GM10266 (cell line): Measurements from ENCODE around the gene C1orf21.

ENCODE experiments used
- DNase-seq: peaks from one replicate; pipeline ENCODE4 v3.0.0; 2012; ENCODE audit errors: extremely low spot score
- TF ChIP-seq, protein P1 (sequence below): IDR thresholded peaks from 2 replicates; pipeline ENCODE4 v1.5.1; 2012; ENCODE audit warnings: mild to moderate bottlenecking, low read depth; ENCODE audit not compliant: control insufficient read depth, insufficient read depth; ENCODE audit errors: missing control alignments

Gene C1orf21

DNA sequence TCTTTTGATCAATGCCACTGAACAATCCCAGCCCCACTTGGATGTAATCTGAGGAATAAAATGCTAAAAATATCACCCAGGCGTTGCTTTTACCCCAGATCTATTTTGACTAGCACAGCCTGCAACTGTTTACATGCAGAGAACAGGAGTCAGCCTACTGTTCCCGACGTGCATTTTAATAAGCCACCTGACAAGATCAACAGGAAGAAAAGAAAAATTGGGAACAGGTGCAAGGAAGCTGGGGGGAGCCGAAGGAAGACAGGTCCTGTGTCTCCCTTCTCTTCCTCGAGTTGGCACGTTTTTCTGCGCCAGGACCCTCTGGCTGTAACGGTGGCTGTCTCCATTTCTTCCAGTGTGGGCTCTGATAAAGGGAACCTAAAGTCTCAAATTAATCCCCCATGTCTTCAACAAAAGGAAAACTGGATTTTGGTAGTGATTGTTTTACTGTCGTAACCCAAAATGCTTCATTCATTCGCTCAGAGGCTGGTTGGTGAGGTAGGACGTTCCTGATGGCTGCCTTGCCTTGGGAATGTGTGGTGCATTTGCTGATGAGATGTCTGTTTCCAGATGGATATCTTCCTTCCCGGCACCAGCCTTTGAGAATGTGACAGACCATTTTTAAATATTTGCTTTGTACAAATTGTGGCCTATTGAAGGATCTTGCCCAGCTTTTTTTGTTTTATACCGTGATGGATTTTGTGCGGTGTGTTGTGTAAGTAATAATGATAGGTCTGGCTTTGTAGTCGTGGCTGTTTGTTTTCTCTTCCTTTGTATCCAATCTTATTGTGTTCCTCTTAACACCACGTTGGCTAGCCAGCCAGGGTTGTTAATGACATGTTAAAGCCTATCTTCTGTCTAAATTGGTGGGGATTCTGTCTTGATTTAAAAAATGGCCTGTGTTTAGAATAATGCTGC is 117.5 kb downstream of the C1orf21 start:
- DNase-seq, result no peak
- TF ChIP-seq, protein P1, sequence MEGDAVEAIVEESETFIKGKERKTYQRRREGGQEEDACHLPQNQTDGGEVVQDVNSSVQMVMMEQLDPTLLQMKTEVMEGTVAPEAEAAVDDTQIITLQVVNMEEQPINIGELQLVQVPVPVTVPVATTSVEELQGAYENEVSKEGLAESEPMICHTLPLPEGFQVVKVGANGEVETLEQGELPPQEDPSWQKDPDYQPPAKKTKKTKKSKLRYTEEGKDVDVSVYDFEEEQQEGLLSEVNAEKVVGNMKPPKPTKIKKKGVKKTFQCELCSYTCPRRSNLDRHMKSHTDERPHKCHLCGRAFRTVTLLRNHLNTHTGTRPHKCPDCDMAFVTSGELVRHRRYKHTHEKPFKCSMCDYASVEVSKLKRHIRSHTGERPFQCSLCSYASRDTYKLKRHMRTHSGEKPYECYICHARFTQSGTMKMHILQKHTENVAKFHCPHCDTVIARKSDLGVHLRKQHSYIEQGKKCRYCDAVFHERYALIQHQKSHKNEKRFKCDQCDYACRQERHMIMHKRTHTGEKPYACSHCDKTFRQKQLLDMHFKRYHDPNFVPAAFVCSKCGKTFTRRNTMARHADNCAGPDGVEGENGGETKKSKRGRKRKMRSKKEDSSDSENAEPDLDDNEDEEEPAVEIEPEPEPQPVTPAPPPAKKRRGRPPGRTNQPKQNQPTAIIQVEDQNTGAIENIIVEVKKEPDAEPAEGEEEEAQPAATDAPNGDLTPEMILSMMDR, result no peak

GRCh38 chr1:184504955-184505338 is 118.1 kb downstream of the C1orf21 start:
- TF ChIP-seq, protein P1, result no peak
- no peak for DNase-seq

DNA sequence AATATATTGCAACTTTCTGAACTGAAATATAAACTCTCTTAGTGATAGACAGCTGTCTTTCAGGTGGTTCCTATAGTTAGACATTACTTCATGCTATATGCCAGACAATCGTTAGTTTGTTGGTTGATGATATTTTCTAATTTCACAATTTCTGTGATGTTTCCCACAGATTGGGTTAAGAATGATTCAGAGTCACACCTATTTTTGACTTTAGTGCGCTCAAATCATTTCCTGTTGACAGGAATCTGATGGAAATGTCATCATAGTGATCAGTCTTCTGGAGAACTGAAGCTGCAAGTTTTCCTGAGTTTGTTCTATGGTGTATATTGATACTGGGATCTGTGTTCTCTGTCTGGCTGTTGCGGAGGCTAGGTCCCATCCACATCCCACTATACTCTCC is 119.7 kb downstream of the C1orf21 start:
- no peak for DNase-seq
- TF ChIP-seq, protein P1, result no peak

GRCh38 chr1:184507165-184507564 is 120.3 kb downstream of the C1orf21 start:
- TF ChIP-seq, protein P1, result no peak
- DNase-seq, result no peak

DNA sequence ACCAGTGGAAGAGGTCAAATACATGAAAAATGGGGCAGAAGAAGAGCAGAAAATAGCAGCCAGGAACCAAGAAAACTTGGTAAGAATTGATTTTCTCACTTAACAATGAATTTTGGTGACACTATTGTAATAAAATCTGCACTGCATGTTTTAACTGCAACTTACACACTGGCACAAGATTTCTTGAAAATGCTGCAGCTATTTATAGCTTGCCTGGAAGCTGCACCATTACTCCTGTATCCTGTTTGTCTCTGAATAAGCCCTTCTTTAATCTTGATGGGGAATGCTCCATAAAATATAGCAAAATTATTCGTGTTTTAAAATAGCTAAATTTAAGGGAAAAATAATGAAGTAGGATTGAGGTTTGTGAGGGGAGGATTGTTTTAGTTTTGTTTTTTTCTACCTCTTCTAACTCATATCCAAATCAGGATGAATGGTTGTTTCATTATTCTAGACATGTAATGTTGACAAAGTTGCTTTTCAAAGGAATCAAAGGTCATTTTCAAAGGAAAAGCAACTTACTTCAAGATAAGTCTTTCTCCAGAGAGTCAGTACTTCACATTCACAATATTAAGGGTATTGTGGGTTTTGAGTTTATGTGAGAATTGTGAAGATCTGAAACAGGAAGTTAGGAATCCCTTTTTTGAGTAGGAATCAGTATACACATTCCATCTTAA is 120.9 kb downstream of the C1orf21 start:
- DNase-seq, result no peak
- TF ChIP-seq, protein P1, result no peak

- TF ChIP-seq, protein P1, result no peak
- DNase-seq, result no peak
These were observed 122.3 kb downstream of the C1orf21 start for GRCh38 chr1:184509105-184509504.

DNA sequence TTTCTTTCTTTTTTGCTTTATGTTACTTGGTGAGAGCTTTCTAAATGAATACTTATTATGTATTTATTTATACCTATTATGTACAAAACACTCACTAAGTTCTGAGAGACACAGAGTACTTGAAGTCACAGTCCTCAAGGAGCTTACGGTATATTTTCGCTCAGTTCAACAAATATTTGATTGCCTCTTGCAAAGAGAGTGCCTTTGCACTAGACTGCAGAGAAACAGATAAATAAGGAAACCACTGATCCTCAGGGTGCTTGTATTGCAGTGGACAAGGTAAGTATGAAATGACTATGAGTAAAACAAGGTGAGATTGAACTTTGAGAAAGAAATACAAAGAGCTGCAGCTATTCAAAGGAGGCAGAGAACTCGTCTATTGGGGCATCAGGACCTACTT is 123.3 kb downstream of the C1orf21 start:
- TF ChIP-seq, protein P1, result no peak

More for the DNA sequence above, 123.3 kb downstream of the C1orf21 start:
- no peak for DNase-seq
